Measurements from ENCODE around the gene ATP8B2. TPM values are rescaled to one million over a fixed set of nuclear protein-coding genes. Genes with fewer than 3 reads are reported as not detected.
"Not testable (repeated sequence)": the region's sequence is repeated elsewhere in the genome, so short reads cannot be mapped to it uniquely, and the experiment has no call there.

The ATP8B2 gene
- polyA plus RNA-seq, 4 donors = 3.9 to 19.7 (median 14.9) TPM

GRCh38 chr1:154353966-154354365, 28.6 kb downstream of the ATP8B2 start:
- no peak for FAIRE-seq
- WGBS, 3 donors = 86 to 92% (median 90%) methylated on average over 5 of the region's 5 CpGs
- Histone ChIP-seq H3K4me1 (ENCODE audit: control insufficient read depth in 3 of 3, insufficient read depth in 2 of 3, low read depth in 1 of 3, low read length in 2 of 3) (peaks cover 8 to 19% (median 8%) of the 10 kb centered on the region in 3 donors), H3K27me3 (ENCODE audit: control insufficient read depth in 3 of 3, insufficient read depth in 3 of 3, low read length in 3 of 3) (peaks cover 0 to 7% (median 0%) of the 10 kb centered on the region in 3 donors), H3K4me3 (ENCODE audit: low read depth in 1 of 3, low read length in 3 of 3) (no peak overlapping the region), H3K36me3 (ENCODE audit: control insufficient read depth in 3 of 3, insufficient read depth in 2 of 3, low read depth in 1 of 3, low read length in 3 of 3) (peaks cover 0 to 13% (median 0%) of the 10 kb centered on the region in 3 donors), H3K27ac (ENCODE audit: low read depth in 1 of 3, low read length in 2 of 3) (peak overlapping the region in 2 of 3 donors; percentile 32 to 70), H3K9me3 (ENCODE audit: control insufficient read depth in 2 of 2, insufficient read depth in 1 of 2, low read depth in 1 of 2, low read length in 1 of 2) (no peaks in the 10 kb centered on the region)
- no peak for DNase-seq

GRCh38 chr1:154358519-154358918, 33.2 kb downstream of the ATP8B2 start:
- FAIRE-seq = no peak
- Histone ChIP-seq H3K27me3 (ENCODE audit: control insufficient read depth in 3 of 3, insufficient read depth in 3 of 3, low read length in 3 of 3) (no peaks in the 10 kb centered on the region), H3K4me1 (ENCODE audit: control insufficient read depth in 3 of 3, insufficient read depth in 2 of 3, low read depth in 1 of 3, low read length in 2 of 3) (peaks cover 0 to 2% (median 2%) of the 10 kb centered on the region in 3 donors), H3K36me3 (ENCODE audit: control insufficient read depth in 3 of 3, insufficient read depth in 2 of 3, low read depth in 1 of 3, low read length in 3 of 3) (no peaks in the 10 kb centered on the region), H3K9me3 (ENCODE audit: control insufficient read depth in 2 of 2, insufficient read depth in 1 of 2, low read depth in 1 of 2, low read length in 1 of 2) (no peaks in the 10 kb centered on the region), H3K27ac (ENCODE audit: low read depth in 1 of 3, low read length in 2 of 3) (no peak overlapping the region), H3K4me3 (ENCODE audit: low read depth in 1 of 3, low read length in 3 of 3) (no peak overlapping the region)
- WGBS, 3 donors = 91 to 93% (median 92%) methylated on average over 8 of the region's 8 CpGs
- DNase-seq = no peak

GRCh38 chr1:154360288-154360687, 35.0 kb downstream of the ATP8B2 start:
- Histone ChIP-seq H3K9me3 (ENCODE audit: control insufficient read depth in 2 of 2, insufficient read depth in 1 of 2, low read depth in 1 of 2, low read length in 1 of 2) (no peaks in the 10 kb centered on the region), H3K4me3 (ENCODE audit: low read depth in 1 of 3, low read length in 3 of 3) (no peak overlapping the region), H3K36me3 (ENCODE audit: control insufficient read depth in 3 of 3, insufficient read depth in 2 of 3, low read depth in 1 of 3, low read length in 3 of 3) (no peaks in the 10 kb centered on the region), H3K27me3 (ENCODE audit: control insufficient read depth in 3 of 3, insufficient read depth in 3 of 3, low read length in 3 of 3) (no peaks in the 10 kb centered on the region), H3K27ac (ENCODE audit: low read depth in 1 of 3, low read length in 2 of 3) (no peak overlapping the region), H3K4me1 (ENCODE audit: control insufficient read depth in 3 of 3, insufficient read depth in 2 of 3, low read depth in 1 of 3, low read length in 2 of 3) (no peaks in the 10 kb centered on the region)
- FAIRE-seq (no peak), DNase-seq (no peak)

- not testable (repeated sequence) for H3K36me3 ChIP-seq (ENCODE audit: control insufficient read depth in 3 of 3, insufficient read depth in 2 of 3, low read depth in 1 of 3, low read length in 3 of 3); DNase-seq; H3K4me3 ChIP-seq (ENCODE audit: low read depth in 1 of 3, low read length in 3 of 3); H3K9me3 ChIP-seq (ENCODE audit: control insufficient read depth in 2 of 2, insufficient read depth in 1 of 2, low read depth in 1 of 2, low read length in 1 of 2); H3K4me1 ChIP-seq (ENCODE audit: control insufficient read depth in 3 of 3, insufficient read depth in 2 of 3, low read depth in 1 of 3, low read length in 2 of 3); FAIRE-seq; H3K27me3 ChIP-seq (ENCODE audit: control insufficient read depth in 3 of 3, insufficient read depth in 3 of 3, low read length in 3 of 3); H3K27ac ChIP-seq (ENCODE audit: low read depth in 1 of 3, low read length in 2 of 3)
- 84 to 97% (median 94%) methylated on average over 5 of the region's 5 CpGs for WGBS, 3 donors
These were observed 35.6 kb downstream of the ATP8B2 start for GRCh38 chr1:154360881-154361280.

- FAIRE-seq = no peak
- H3K4me1 ChIP-seq (ENCODE audit: control insufficient read depth in 3 of 3, insufficient read depth in 2 of 3, low read depth in 1 of 3, low read length in 2 of 3) = no peaks in the 10 kb centered on the region
- H3K27me3 ChIP-seq (ENCODE audit: control insufficient read depth in 3 of 3, insufficient read depth in 3 of 3, low read length in 3 of 3) = no peaks in the 10 kb centered on the region
- no peaks in the 10 kb centered on the region for H3K36me3 ChIP-seq (ENCODE audit: control insufficient read depth in 3 of 3, insufficient read depth in 2 of 3, low read depth in 1 of 3, low read length in 3 of 3)
- no peak for DNase-seq
- H3K9me3 ChIP-seq (ENCODE audit: control insufficient read depth in 2 of 2, insufficient read depth in 1 of 2, low read depth in 1 of 2, low read length in 1 of 2) = no peaks in the 10 kb centered on the region
- no peak overlapping the region for H3K27ac ChIP-seq (ENCODE audit: low read depth in 1 of 3, low read length in 2 of 3)
- H3K4me3 ChIP-seq (ENCODE audit: low read depth in 1 of 3, low read length in 3 of 3) = no peak overlapping the region
- 59 to 72% (median 67%) methylated on average over 3 of the region's 3 CpGs for WGBS, 3 donors
These were observed 36.0 kb downstream of the ATP8B2 start for GRCh38 chr1:154361357-154361756.

GRCh38 chr1:154371436-154371835, 46.1 kb downstream of the ATP8B2 start:
- Histone ChIP-seq H3K27ac (ENCODE audit: low read depth in 1 of 3, low read length in 2 of 3) (peak overlapping the region in 1 of 3 donors; percentile 31), H3K4me1 (ENCODE audit: control insufficient read depth in 3 of 3, insufficient read depth in 2 of 3, low read depth in 1 of 3, low read length in 2 of 3) (no peaks in the 10 kb centered on the region), H3K9me3 (ENCODE audit: control insufficient read depth in 2 of 2, insufficient read depth in 1 of 2, low read depth in 1 of 2, low read length in 1 of 2) (no peaks in the 10 kb centered on the region), H3K27me3 (ENCODE audit: control insufficient read depth in 3 of 3, insufficient read depth in 3 of 3, low read length in 3 of 3) (no peaks in the 10 kb centered on the region), H3K4me3 (ENCODE audit: low read depth in 1 of 3, low read length in 3 of 3) (no peak overlapping the region), H3K36me3 (ENCODE audit: control insufficient read depth in 3 of 3, insufficient read depth in 2 of 3, low read depth in 1 of 3, low read length in 3 of 3) (no peaks in the 10 kb centered on the region)
- FAIRE-seq (no peak), DNase-seq (peak in 1 of 2 donors; percentile 67)
- 29 to 66% (median 39%) methylated on average over 6 of the region's 6 CpGs for WGBS, 3 donors

- H3K27me3 ChIP-seq (ENCODE audit: control insufficient read depth in 3 of 3, insufficient read depth in 3 of 3, low read length in 3 of 3); FAIRE-seq; H3K4me1 ChIP-seq (ENCODE audit: control insufficient read depth in 3 of 3, insufficient read depth in 2 of 3, low read depth in 1 of 3, low read length in 2 of 3); DNase-seq; H3K9me3 ChIP-seq (ENCODE audit: control insufficient read depth in 2 of 2, insufficient read depth in 1 of 2, low read depth in 1 of 2, low read length in 1 of 2); H3K27ac ChIP-seq (ENCODE audit: low read depth in 1 of 3, low read length in 2 of 3); H3K36me3 ChIP-seq (ENCODE audit: control insufficient read depth in 3 of 3, insufficient read depth in 2 of 3, low read depth in 1 of 3, low read length in 3 of 3); H3K4me3 ChIP-seq (ENCODE audit: low read depth in 1 of 3, low read length in 3 of 3): not testable (repeated sequence)
- 70 to 71% (median 70%) methylated on average over 7 of the region's 7 CpGs for WGBS, 3 donors
These were observed 48.5 kb downstream of the ATP8B2 start for GRCh38 chr1:154373777-154374357.

GRCh38 chr1:154379301-154379700, 54.0 kb downstream of the ATP8B2 start:
- no peaks in the 10 kb centered on the region for H3K36me3 ChIP-seq (ENCODE audit: control insufficient read depth in 3 of 3, insufficient read depth in 2 of 3, low read depth in 1 of 3, low read length in 3 of 3)
- no peaks in the 10 kb centered on the region for H3K4me1 ChIP-seq (ENCODE audit: control insufficient read depth in 3 of 3, insufficient read depth in 2 of 3, low read depth in 1 of 3, low read length in 2 of 3)
- no peak for FAIRE-seq
- DNase-seq = no peak
- peaks cover 0 to 2% (median 0%) of the 10 kb centered on the region in 3 donors for H3K27me3 ChIP-seq (ENCODE audit: control insufficient read depth in 3 of 3, insufficient read depth in 3 of 3, low read length in 3 of 3)
- H3K27ac ChIP-seq (ENCODE audit: low read depth in 1 of 3, low read length in 2 of 3) = no peak overlapping the region
- no peak overlapping the region for H3K4me3 ChIP-seq (ENCODE audit: low read depth in 1 of 3, low read length in 3 of 3)
- peaks cover 0 to 4% of the 10 kb centered on the region in 2 donors for H3K9me3 ChIP-seq (ENCODE audit: control insufficient read depth in 2 of 2, insufficient read depth in 1 of 2, low read depth in 1 of 2, low read length in 1 of 2)
- 86 to 94% (median 92%) methylated on average over 16 of the region's 16 CpGs for WGBS, 3 donors
